Upper lobe of right lung (tissue), 1 donor: ENCODE results near the gene CAMTA1. TPM values are rescaled to one million over a fixed set of nuclear protein-coding genes. Genes with fewer than 3 reads are reported as not detected.

ENCODE experiments used
- ATAC-seq: fragments of 200-7000 bp; cut with Tn5 transposase; one replicate; pipeline ENCODE4 v1.9.1; 2020; ENCODE audit warnings: mild to moderate bottlenecking, moderate library complexity
- DNase-seq: peaks from one replicate; pipeline ENCODE4 v3.0.0-alpha.2; 2020
- H3K27ac ChIP-seq: fragments of 200-600 bp; one replicate; pipeline ENCODE4 v1.8.0; 2022
- H3K27me3 ChIP-seq: fragments of 200-600 bp; one replicate; pipeline ENCODE4 v1.8.0; 2022; ENCODE audit warnings: mild to moderate bottlenecking
- H3K36me3 ChIP-seq: fragments of 200-600 bp; one replicate; pipeline ENCODE4 v1.8.0; 2022
- H3K4me1 ChIP-seq: fragments of 200-600 bp; one replicate; pipeline ENCODE4 v1.8.0; 2022
- H3K4me3 ChIP-seq: fragments of 200-600 bp; one replicate; pipeline ENCODE4 v1.8.0; 2022; ENCODE audit warnings: mild to moderate bottlenecking
- H3K9me3 ChIP-seq: fragments of 200-600 bp; one replicate; pipeline ENCODE4 v1.8.0; 2022
- intact Hi-C: fragments of 100-400 bp; cut with DNase I; formaldehyde crosslinking; loops from one replicate; pipeline ENCODE4 v1.11.0; 2022
- total RNA-seq: library from RNA; stranded (reverse); fragmentation: NEBNext Ultra II Directional; extraction: Animal tissue kit (Norgen Biotek cat#: 25700); gene quantifications from one replicate; pipeline ENCODE4 v1.2.1, GENCODE V29; 2021
- TF ChIP-seq, protein P1 (sequence below): fragments of 200-600 bp; IDR thresholded peaks from one replicate; pipeline ENCODE4 v1.8.0; 2022; ENCODE audit warnings: antibody characterized with exemption
- donor health status: DM: no; HTN: yes; CAD: no; lungs with severe emphysema.

Gene CAMTA1
- total RNA-seq, 1 donor from 2014 or later, result 63.4 TPM

DNA sequence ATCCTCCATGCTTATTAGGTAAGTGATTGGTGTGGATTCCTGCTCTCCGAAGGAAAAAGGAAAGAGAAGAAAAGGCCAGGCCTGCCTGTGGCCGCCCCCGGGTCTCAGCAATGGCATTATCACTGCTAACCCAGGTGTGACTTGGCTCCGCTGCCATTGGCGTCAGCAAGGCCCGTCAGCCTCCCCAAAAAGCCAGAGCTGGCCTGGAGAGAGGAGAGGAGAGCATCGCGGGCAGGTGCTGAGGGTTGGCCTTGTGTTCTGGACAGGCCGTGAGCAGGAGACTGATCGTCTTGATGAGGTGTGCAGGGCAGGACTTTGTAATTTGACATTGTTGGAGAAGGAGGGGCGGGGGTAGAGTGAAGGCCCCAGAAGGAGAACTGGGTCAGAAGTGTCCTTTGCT is 186.4 kb downstream of the CAMTA1 start:
- intact Hi-C loops, result no loop called here
- H3K4me1 ChIP-seq, result no peaks in the 10 kb centered on the region
- H3K4me3 ChIP-seq, result no peak overlapping the region
- peaks cover 19% of the 10 kb centered on the region for H3K27me3 ChIP-seq
- no peak for ATAC-seq
- H3K27ac ChIP-seq, result no peak overlapping the region
- no peaks in the 10 kb centered on the region for H3K36me3 ChIP-seq
- TF ChIP-seq, protein P1, sequence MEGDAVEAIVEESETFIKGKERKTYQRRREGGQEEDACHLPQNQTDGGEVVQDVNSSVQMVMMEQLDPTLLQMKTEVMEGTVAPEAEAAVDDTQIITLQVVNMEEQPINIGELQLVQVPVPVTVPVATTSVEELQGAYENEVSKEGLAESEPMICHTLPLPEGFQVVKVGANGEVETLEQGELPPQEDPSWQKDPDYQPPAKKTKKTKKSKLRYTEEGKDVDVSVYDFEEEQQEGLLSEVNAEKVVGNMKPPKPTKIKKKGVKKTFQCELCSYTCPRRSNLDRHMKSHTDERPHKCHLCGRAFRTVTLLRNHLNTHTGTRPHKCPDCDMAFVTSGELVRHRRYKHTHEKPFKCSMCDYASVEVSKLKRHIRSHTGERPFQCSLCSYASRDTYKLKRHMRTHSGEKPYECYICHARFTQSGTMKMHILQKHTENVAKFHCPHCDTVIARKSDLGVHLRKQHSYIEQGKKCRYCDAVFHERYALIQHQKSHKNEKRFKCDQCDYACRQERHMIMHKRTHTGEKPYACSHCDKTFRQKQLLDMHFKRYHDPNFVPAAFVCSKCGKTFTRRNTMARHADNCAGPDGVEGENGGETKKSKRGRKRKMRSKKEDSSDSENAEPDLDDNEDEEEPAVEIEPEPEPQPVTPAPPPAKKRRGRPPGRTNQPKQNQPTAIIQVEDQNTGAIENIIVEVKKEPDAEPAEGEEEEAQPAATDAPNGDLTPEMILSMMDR, result no peak
- DNase-seq, result peak; percentile 56
- no peaks in the 10 kb centered on the region for H3K9me3 ChIP-seq

DNA sequence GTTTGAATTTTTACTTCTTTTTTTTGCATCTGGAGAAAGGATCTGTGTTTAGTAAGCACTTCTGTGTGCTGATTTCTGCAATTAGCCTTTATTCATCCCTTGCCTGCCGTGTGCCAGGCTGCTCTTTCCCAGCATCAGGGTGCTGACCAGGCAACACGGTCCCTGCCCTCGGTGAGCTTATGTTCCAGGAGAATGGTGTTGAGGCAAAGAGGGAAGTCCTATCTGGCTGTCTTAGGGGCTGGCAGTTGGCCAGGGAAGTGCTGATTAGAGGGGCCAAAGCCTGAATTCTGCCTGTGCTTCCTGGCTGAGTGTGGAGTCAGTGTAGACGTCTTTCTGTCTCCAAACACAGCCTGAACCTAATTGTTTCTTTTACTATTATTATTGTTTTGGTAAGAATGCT is 187.1 kb downstream of the CAMTA1 start:
- no peaks in the 10 kb centered on the region for H3K4me1 ChIP-seq
- intact Hi-C loops, result no loop called here
- no peaks in the 10 kb centered on the region for H3K36me3 ChIP-seq
- TF ChIP-seq, protein P1, result no peak
- no peak for DNase-seq
- no peak overlapping the region for H3K4me3 ChIP-seq
- no peak overlapping the region for H3K27ac ChIP-seq
- ATAC-seq, result no peak
- peaks cover 19% of the 10 kb centered on the region for H3K27me3 ChIP-seq
- H3K9me3 ChIP-seq, result no peaks in the 10 kb centered on the region

- H3K36me3 ChIP-seq, result no peaks in the 10 kb centered on the region
- TF ChIP-seq, protein P1, result no peak
- no peak overlapping the region for H3K27ac ChIP-seq
- intact Hi-C loops, result no loop called here
- no peaks in the 10 kb centered on the region for H3K9me3 ChIP-seq
- no peaks in the 10 kb centered on the region for H3K4me1 ChIP-seq
- no peaks in the 10 kb centered on the region for H3K27me3 ChIP-seq
- DNase-seq (no peak), ATAC-seq (no peak)
- H3K4me3 ChIP-seq, result no peak overlapping the region
These were observed 190.2 kb downstream of the CAMTA1 start for GRCh38 chr1:6975331-6976043.

DNA sequence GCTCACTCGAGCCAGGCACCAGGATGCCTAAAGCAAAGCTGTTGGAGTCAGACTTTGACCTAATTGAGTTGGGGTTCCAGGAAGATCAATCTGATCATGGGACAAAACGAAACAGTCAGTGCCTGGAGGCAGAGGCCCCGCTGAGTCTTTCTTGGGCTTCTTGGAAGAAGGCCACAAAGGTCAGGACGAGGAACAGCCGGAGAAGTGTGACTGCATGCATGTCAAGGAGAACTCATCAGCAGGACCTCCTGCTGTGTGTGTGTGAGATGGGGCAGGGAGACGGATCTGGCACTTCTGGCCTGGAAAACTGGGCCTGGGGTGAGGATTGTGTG is 190.8 kb downstream of the CAMTA1 start:
- peak; percentile 9 for DNase-seq
- Histone ChIP-seq H3K4me1 (no peaks in the 10 kb centered on the region), H3K27ac (no peak overlapping the region), H3K9me3 (no peaks in the 10 kb centered on the region), H3K27me3 (no peaks in the 10 kb centered on the region), H3K4me3 (no peak overlapping the region), H3K36me3 (no peaks in the 10 kb centered on the region)
- no peak for ATAC-seq
- TF ChIP-seq, protein P1, result no peak
- intact Hi-C loops, result no loop called here

GRCh38 chr1:6979003-6979613 is 193.9 kb downstream of the CAMTA1 start:
- intact Hi-C loops, result no loop called here
- H3K9me3 ChIP-seq, result no peaks in the 10 kb centered on the region
- DNase-seq, result peak; percentile 22

More at GRCh38 chr1:6979003-6979613, 193.9 kb downstream of the CAMTA1 start:
- Histone ChIP-seq H3K27me3 (no peaks in the 10 kb centered on the region), H3K4me1 (no peaks in the 10 kb centered on the region), H3K27ac (no peak overlapping the region), H3K4me3 (no peak overlapping the region), H3K36me3 (no peaks in the 10 kb centered on the region)
- TF ChIP-seq, protein P1, result no peak
- ATAC-seq, result no peak
